GM23248 (cell line): ENCODE results near the gene KLHL10. TPM values are rescaled to one million over a fixed set of nuclear protein-coding genes. Genes with fewer than 3 reads are reported as not detected.

Source experiments
- DNase-seq: peaks from one replicate; pipeline ENCODE4 v3.0.0-alpha.2; 2015
- H2AFZ ChIP-seq: fragments of 200-600 bp; sonication (generic); 2 replicates; pipeline ENCODE4 v1.6.1; 2016; ENCODE audit warnings: antibody characterized with exemption
- H3F3A ChIP-seq: fragments of 200-600 bp; sonication (generic); 2 replicates; pipeline ENCODE4 v1.6.1; 2016; ENCODE audit warnings: mild to moderate bottlenecking, antibody characterized with exemption, mixed run types; ENCODE audit not compliant: insufficient read depth
- H3K27ac ChIP-seq: fragments of 200-600 bp; sonication (generic); 2 replicates; pipeline ENCODE4 v1.5.1; 2016; ENCODE audit warnings: mild to moderate bottlenecking
- H3K27me3 ChIP-seq: fragments of 200-600 bp; sonication (generic); replicated peaks from 2 replicates; pipeline ENCODE4 v1.6.1; 2016; ENCODE audit warnings: mild to moderate bottlenecking; ENCODE audit not compliant: insufficient read depth
- H3K36me3 ChIP-seq: fragments of 200-600 bp; sonication (generic); 2 replicates; pipeline ENCODE4 v1.6.1; 2016; ENCODE audit warnings: low read depth, mild to moderate bottlenecking
- H3K4me1 ChIP-seq: fragments of 200-600 bp; sonication (generic); 2 replicates; pipeline ENCODE4 v1.6.1; 2016; ENCODE audit warnings: mild to moderate bottlenecking; ENCODE audit not compliant: insufficient read depth
- H3K4me2 ChIP-seq: fragments of 200-600 bp; sonication (generic); one replicate; pipeline ENCODE4 v1.6.1; 2016; ENCODE audit warnings: mild to moderate bottlenecking; ENCODE audit not compliant: unreplicated experiment
- H3K4me3 ChIP-seq: fragments of 200-600 bp; sonication (generic); 2 replicates; pipeline ENCODE4 v1.5.1; 2016; ENCODE audit warnings: mild to moderate bottlenecking
- H3K79me2 ChIP-seq: fragments of 200-600 bp; sonication (generic); 2 replicates; pipeline ENCODE4 v1.6.1; 2016; ENCODE audit warnings: mild to moderate bottlenecking; ENCODE audit not compliant: insufficient read depth
- H3K9ac ChIP-seq: fragments of 200-600 bp; sonication (generic); 2 replicates; pipeline ENCODE4 v1.6.1; 2016; ENCODE audit warnings: mild to moderate bottlenecking
- H3K9me2 ChIP-seq: fragments of 200-600 bp; sonication (generic); 2 replicates; pipeline ENCODE4 v1.6.1; 2016; ENCODE audit warnings: mixed run types, mild to moderate bottlenecking, moderate library complexity; ENCODE audit not compliant: insufficient read depth
- H3K9me3 ChIP-seq: fragments of 200-600 bp; sonication (generic); one replicate; pipeline ENCODE4 v1.6.1; 2017; ENCODE audit warnings: low read depth
- H4K20me1 ChIP-seq: fragments of 200-600 bp; sonication (generic); 2 replicates; pipeline ENCODE4 v1.6.0; 2016; ENCODE audit not compliant: insufficient read depth
- EZH2 ChIP-seq: fragments of 200-600 bp; sonication (generic); IDR thresholded peaks from 2 replicates; pipeline ENCODE4 v1.6.1; 2018; ENCODE audit warnings: antibody characterized with exemption, mild to moderate bottlenecking; ENCODE audit not compliant: insufficient read depth, poor library complexity, severe bottlenecking
- EZH2phosphoT487 ChIP-seq: fragments of 200-600 bp; sonication (generic); IDR thresholded peaks from 2 replicates; pipeline ENCODE4 v1.6.1; 2018; ENCODE audit warnings: antibody characterized with exemption, moderate library complexity, mild to moderate bottlenecking, low read depth; ENCODE audit not compliant: insufficient read depth
- WGBS, 2 experiments: methylation state at CpG; one replicate each; pipeline ENCODE4 v1.1.6; 2015 to 2017; ENCODE audit warnings: low lambda C conversion rate in 2 of 2, low coverage in 1 of 2; ENCODE audit errors: missing lambda C conversion rate in 2 of 2; 5-methylcytosine and 5-hydroxymethylcytosine counted together
- in situ Hi-C: fragments of 300-500 bp; cut with MboI; formaldehyde crosslinking; loops from 2 replicates; pipeline ENCODE4 v1.15.0; 2020
- polyA plus RNA-seq: library from polyadenylated mRNA; unstranded; fragments of >200 nt; fragmentation: Nextera tagmentation; extraction: Ambion mirVana; gene quantifications from 2 replicates; pipeline ENCODE4 v1.2.1, GENCODE V29; 2016
- total RNA-seq: library from RNA; depleted of rRNA; stranded (reverse); fragments of >200 nt; shearing (Covaris generic); gene quantifications from 2 replicates; pipeline ENCODE4 v1.2.3, GENCODE V29; 2014

Gene KLHL10
- total and polyA plus RNA-seq, 2 experiments from 2014 or later = 0.09 to 2.3 TPM

DNA sequence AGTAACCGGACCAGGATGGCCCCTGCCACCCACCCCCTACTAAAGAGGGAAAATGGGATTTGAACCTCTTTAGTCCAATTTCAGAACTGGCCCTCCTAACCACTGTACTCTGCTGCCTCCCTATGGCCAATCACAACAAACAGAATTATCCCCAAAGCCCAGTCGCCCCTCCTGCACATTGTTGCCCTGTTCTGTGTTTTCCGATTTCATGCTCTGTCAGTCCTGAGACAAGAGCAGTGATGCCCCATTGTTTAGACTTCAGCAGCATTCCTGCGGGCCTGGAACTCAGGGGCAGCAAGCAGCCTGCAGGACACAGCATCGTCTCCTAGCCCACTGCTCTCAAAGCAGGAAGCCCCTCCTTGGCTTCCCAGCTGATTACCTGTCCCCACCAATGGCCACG lies 48.1 kb downstream of the KLHL10 start:
- H3F3A ChIP-seq = peaks cover 25% of the 10 kb centered on the region
- no peak overlapping the region for H2AFZ ChIP-seq
- H3K4me3 ChIP-seq = no peak overlapping the region
- peaks cover 80% of the 10 kb centered on the region for H3K79me2 ChIP-seq
- no peak for TF ChIP-seq EZH2phosphoT487
- TF ChIP-seq EZH2 = no peak
- H3K27me3 ChIP-seq = no peaks in the 10 kb centered on the region
- H3K27ac ChIP-seq = no peak overlapping the region
- 82 to 84% methylated on average over 6 of the region's 6 CpGs for WGBS, 2 experiments
- no peaks in the 10 kb centered on the region for H4K20me1 ChIP-seq
- no peaks in the 10 kb centered on the region for H3K4me1 ChIP-seq
- DNase-seq = no peak
- H3K9me2 ChIP-seq = no peaks in the 10 kb centered on the region
- no peak overlapping the region for H3K9ac ChIP-seq
- in situ Hi-C loops = no loop called here
- peaks cover 77% of the 10 kb centered on the region for H3K36me3 ChIP-seq
- no peak overlapping the region for H3K4me2 ChIP-seq
- H3K9me3 ChIP-seq = no peaks in the 10 kb centered on the region

DNA sequence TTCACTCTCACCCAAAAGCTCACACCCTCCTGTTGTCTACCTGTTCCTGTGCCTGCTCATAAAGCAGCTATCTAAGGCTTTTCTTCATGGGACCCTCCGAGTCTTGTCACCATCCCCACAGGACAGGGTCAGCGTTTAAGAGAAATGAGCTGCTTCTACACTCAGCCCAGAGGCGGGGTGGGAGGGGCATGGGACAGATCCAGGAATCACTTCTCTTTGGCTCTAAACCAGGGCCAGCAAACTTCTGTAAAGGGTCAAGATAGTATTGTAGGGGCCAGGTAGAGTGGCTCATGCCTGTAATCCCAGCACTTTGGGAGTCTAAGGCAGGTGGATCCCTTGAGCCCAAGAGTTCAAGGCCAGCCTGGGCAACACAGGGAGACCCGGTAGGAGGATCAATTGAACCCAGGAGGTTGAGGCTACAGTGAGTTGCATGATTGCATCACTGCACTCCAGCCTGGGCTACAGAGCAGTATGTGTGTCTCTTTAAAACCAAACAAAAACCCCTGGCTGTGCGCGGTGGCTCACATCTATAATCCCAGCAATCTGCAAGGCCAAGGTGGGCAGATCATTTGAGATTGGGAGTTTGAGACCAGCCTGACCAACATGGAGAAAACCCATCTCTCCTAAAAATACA lies 50.8 kb downstream of the KLHL10 start:
- H2AFZ ChIP-seq = no peak overlapping the region
- H3K9ac ChIP-seq = no peak overlapping the region
- peaks cover 21% of the 10 kb centered on the region for H3F3A ChIP-seq
- H3K9me3 ChIP-seq = no peaks in the 10 kb centered on the region
- H3K27ac ChIP-seq = no peak overlapping the region
- peaks cover 77% of the 10 kb centered on the region for H3K79me2 ChIP-seq
- H3K27me3 ChIP-seq = no peaks in the 10 kb centered on the region
- peaks cover 85% of the 10 kb centered on the region for H3K36me3 ChIP-seq
- H3K9me2 ChIP-seq = no peaks in the 10 kb centered on the region
- no peaks in the 10 kb centered on the region for H3K4me1 ChIP-seq
- no peak for TF ChIP-seq EZH2phosphoT487
- no peak for TF ChIP-seq EZH2
- H4K20me1 ChIP-seq = no peaks in the 10 kb centered on the region
- H3K4me3 ChIP-seq = no peak overlapping the region
- DNase-seq = no peak
- in situ Hi-C loops = no loop called here
- no peak overlapping the region for H3K4me2 ChIP-seq
- 96 to 97% methylated on average over 6 of the region's 6 CpGs for WGBS, 2 experiments

DNA sequence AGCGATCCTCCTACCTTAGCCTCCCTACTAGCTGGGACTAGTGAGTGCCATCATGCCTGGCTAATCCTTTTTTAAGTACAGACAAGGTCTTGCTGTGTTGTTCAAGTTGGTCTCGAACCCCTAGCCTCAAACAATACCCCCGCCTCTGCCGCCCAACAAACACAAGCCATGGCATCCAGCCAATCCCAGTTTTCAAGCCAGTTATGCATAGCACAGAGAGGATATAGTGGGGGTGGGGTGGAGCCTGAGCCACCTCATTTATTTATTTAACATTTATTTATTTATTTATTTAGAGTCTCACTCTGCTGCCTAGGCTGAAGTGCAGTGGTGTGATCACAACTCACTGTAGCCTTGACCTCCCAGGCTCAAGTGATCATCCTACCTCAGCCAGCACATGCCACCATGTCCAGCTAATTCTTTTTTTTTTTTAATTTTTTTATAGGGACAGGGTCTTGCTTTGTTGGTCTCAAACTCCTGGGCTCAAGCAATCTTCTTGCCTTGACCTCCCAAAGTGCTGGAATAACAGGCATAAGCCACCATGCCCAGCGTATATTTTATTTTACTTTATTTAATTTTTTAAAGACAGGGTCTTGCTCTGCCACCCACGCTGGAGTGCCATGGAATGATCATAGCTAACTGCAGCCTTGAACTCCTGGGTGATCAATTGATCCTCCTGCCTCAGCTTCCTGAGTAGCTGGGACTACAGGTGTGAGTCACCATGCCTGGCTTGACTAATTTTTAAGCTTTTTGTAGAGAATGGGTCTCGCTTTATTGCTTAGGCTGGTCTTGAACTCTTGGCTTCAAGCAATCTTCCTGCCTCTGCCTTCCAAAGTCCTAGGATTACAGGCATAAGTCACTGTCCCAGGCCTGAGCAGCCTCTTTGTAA lies 53.8 kb downstream of the KLHL10 start:
- Histone ChIP-seq H2AFZ (no peak overlapping the region), H3K9me3 (no peaks in the 10 kb centered on the region), H3F3A (peaks cover 30% of the 10 kb centered on the region), H3K27me3 (no peaks in the 10 kb centered on the region), H3K4me1 (peaks cover 19% of the 10 kb centered on the region), H3K79me2 (peaks cover 61% of the 10 kb centered on the region), H3K27ac (no peak overlapping the region), H3K9me2 (no peaks in the 10 kb centered on the region), H3K4me3 (no peak overlapping the region), H3K4me2 (no peak overlapping the region), H3K36me3 (peaks cover 67% of the 10 kb centered on the region), H3K9ac (no peak overlapping the region), H4K20me1 (no peaks in the 10 kb centered on the region)
- WGBS, 2 experiments = 96 to 98% methylated on average over 7 of the region's 7 CpGs
- DNase-seq = no peak
- in situ Hi-C loops = no loop called here
- no peak for TF ChIP-seq EZH2
- no peak for TF ChIP-seq EZH2phosphoT487

DNA sequence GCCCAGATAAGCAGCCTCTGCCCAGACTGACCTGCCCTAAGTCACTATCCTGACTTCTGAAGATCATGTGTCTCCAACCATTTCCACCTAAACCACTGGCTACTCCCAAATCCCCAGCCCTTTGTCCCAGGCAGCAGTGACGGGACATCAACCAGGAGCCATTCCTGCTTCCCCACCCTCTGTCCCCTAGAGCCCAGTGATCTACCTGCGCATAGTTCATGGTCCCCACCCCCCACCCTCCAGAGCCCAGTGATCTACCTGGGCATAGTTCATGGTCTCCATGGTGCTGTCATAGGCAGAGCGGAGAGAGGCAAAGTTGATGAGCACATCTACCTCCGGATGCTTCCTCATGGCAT lies 54.4 kb downstream of the KLHL10 start:
- H3K79me2 ChIP-seq = peaks cover 60% of the 10 kb centered on the region
- no peaks in the 10 kb centered on the region for H4K20me1 ChIP-seq
- WGBS, 2 experiments = 94 to 96% methylated on average over 4 of the region's 4 CpGs
- no peak overlapping the region for H3K27ac ChIP-seq
- no peak overlapping the region for H3K4me3 ChIP-seq
- TF ChIP-seq EZH2phosphoT487 (no peak), EZH2 (no peak)
- H3K4me1 ChIP-seq = peaks cover 19% of the 10 kb centered on the region
- H3F3A ChIP-seq = peaks cover 36% of the 10 kb centered on the region
- no peak for DNase-seq
- in situ Hi-C loops = no loop called here
- peaks cover 67% of the 10 kb centered on the region for H3K36me3 ChIP-seq
- no peak overlapping the region for H3K9ac ChIP-seq
- no peak overlapping the region for H2AFZ ChIP-seq
- H3K9me3 ChIP-seq = no peaks in the 10 kb centered on the region
- no peaks in the 10 kb centered on the region for H3K9me2 ChIP-seq
- H3K27me3 ChIP-seq = no peaks in the 10 kb centered on the region
- no peak overlapping the region for H3K4me2 ChIP-seq
